ENCODE measurements around the gene LPCAT4. TPM values are rescaled to one million over a fixed set of nuclear protein-coding genes. Genes with fewer than 3 reads are reported as not detected.

The LPCAT4 gene
- total RNA-seq, 4 donors from 2014 or later = 52.8 to 268 (median 108) TPM

- Histone ChIP-seq H3K9me3 (no peaks in the 10 kb centered on the region), H3K4me1 (peaks cover 0 to 20% (median 0%) of the 10 kb centered on the region in 4 donors), H3K27me3 (no peaks in the 10 kb centered on the region), H3K36me3 (peaks cover 0 to 11% (median 0%) of the 10 kb centered on the region in 3 donors), H3K27ac (no peak overlapping the region), H3K4me3 (no peak overlapping the region)
- DNase-seq = no peak
- TF ChIP-seq CTCF (IDR thresholded peaks at IDR 0.05) (no peak), POLR2A (IDR thresholded peaks at IDR 0.05) (no peak)
Observed at GRCh38 chr15:34339946-34340345, 27.1 kb downstream of the LPCAT4 start.

GRCh38 chr15:34338347-34338746 lies 28.6 kb downstream of the LPCAT4 start:
- Histone ChIP-seq H3K27me3 (no peaks in the 10 kb centered on the region), H3K36me3 (peaks cover 0 to 11% (median 0%) of the 10 kb centered on the region in 3 donors), H3K9me3 (no peaks in the 10 kb centered on the region), H3K4me1 (peaks cover 0 to 20% (median 0%) of the 10 kb centered on the region in 4 donors), H3K27ac (peak overlapping the region in 2 of 4 donors; percentile 88 to 98), H3K4me3 (peak overlapping the region in 3 of 4 donors; percentile 78 to 87 (median 79))
- DNase-seq = peak in 1 of 3 donors; percentile 31
- TF ChIP-seq POLR2A (IDR thresholded peaks at IDR 0.05) (no peak), CTCF (IDR thresholded peaks at IDR 0.05) (no peak)

- TF ChIP-seq CTCF (IDR thresholded peaks at IDR 0.05) = peak in 1 of 6 experiments; percentile 5
- peak; percentile 77 to 79 for TF ChIP-seq POLR2A (IDR thresholded peaks at IDR 0.05)
Observed at GRCh38 chr15:34337557-34338306, 29.3 kb downstream of the LPCAT4 start, which contains the start of gene SLC12A6. TSS of gene SLC12A6 (minus strand) at chr15:34337781. CDS start at chr15:34336680, 1,101 bp downstream.

GRCh38 chr15:34336991-34337556 lies 29.9 kb downstream of the LPCAT4 start:
- peak in 2 of 3 donors; percentile 59 to 67 for DNase-seq
- Histone ChIP-seq H3K36me3 (peaks cover 0 to 11% (median 0%) of the 10 kb centered on the region in 3 donors), H3K4me3 (peak overlapping the region; percentile 78 to 87 (median 78)), H3K4me1 (peaks cover 0 to 19% (median 0%) of the 10 kb centered on the region in 4 donors), H3K27ac (peak overlapping the region; percentile 88 to 98 (median 92)), H3K9me3 (no peaks in the 10 kb centered on the region), H3K27me3 (no peaks in the 10 kb centered on the region)
- TF ChIP-seq CTCF (IDR thresholded peaks at IDR 0.05) (no peak), POLR2A (IDR thresholded peaks at IDR 0.05) (no peak)

More at GRCh38 chr15:34337557-34338306, 29.3 kb downstream of the LPCAT4 start, which contains the start of gene SLC12A6:
- H3K36me3 ChIP-seq = peaks cover 0 to 11% (median 0%) of the 10 kb centered on the region in 3 donors
- peak within 1 kb of the TSS; percentile 78 to 87 (median 78) for H3K4me3 ChIP-seq
- peak within 1 kb of the TSS; percentile 88 to 98 (median 92) for H3K27ac ChIP-seq
- H3K27me3 ChIP-seq = no peaks in the 10 kb centered on the region
- peaks cover 0 to 20% (median 0%) of the 10 kb centered on the region in 4 donors for H3K4me1 ChIP-seq
- peak; percentile 90 to 96 (median 94) for DNase-seq
- no peaks in the 10 kb centered on the region for H3K9me3 ChIP-seq

- Histone ChIP-seq H3K36me3 (peaks cover 0 to 11% (median 0%) of the 10 kb centered on the region in 3 donors), H3K27ac (peak overlapping the region; percentile 88 to 98 (median 92)), H3K4me1 (peaks cover 0 to 12% (median 0%) of the 10 kb centered on the region in 4 donors), H3K9me3 (no peaks in the 10 kb centered on the region), H3K4me3 (peak overlapping the region; percentile 78 to 87 (median 78)), H3K27me3 (no peaks in the 10 kb centered on the region)
- no peak for TF ChIP-seq POLR2A (IDR thresholded peaks at IDR 0.05)
- no peak for TF ChIP-seq CTCF (IDR thresholded peaks at IDR 0.05)
- DNase-seq = peak in 2 of 3 donors; percentile 52 to 61
Observed at GRCh38 chr15:34336231-34336990, 30.6 kb downstream of the LPCAT4 start.

All from Peyer's patch (tissue), 4 donors.